GM12875 (cell line): ENCODE data around the gene AZIN2.

Experiments
- H3K4me3 ChIP-seq: one replicate; pipeline ENCODE4 v1.5.1; 2011; ENCODE audit warnings: low read depth, low read length, control low read depth
- CTCF ChIP-seq: IDR thresholded peaks from 2 replicates; pipeline ENCODE4 v1.5.1; 2011; ENCODE audit warnings: low read depth, mild to moderate bottlenecking, control low read depth, inconsistent platforms, low read length, moderate library complexity, borderline replicate concordance; ENCODE audit not compliant: insufficient read depth

Gene AZIN2

GRCh38 chr1:33047839-33048305 is 33.1 kb upstream of the AZIN2 start:
- no peak overlapping the region for H3K4me3 ChIP-seq
- no peak for TF ChIP-seq CTCF

- no peak overlapping the region for H3K4me3 ChIP-seq
- no peak for TF ChIP-seq CTCF
These were observed 32.5 kb upstream of the AZIN2 start for GRCh38 chr1:33048426-33048825.

GRCh38 chr1:33049371-33049770 is 31.6 kb upstream of the AZIN2 start:
- H3K4me3 ChIP-seq: no peak overlapping the region
- TF ChIP-seq CTCF: no peak

GRCh38 chr1:33050221-33051076 is 30.5 kb upstream of the AZIN2 start:
- H3K4me3 ChIP-seq: no peak overlapping the region
- no peak for TF ChIP-seq CTCF

- H3K4me3 ChIP-seq: no peak overlapping the region
- TF ChIP-seq CTCF: peak; percentile 73
These were observed 25.5 kb upstream of the AZIN2 start for GRCh38 chr1:33055210-33056008.

GRCh38 chr1:33056426-33056825 is 24.5 kb upstream of the AZIN2 start:
- TF ChIP-seq CTCF: no peak
- no peak overlapping the region for H3K4me3 ChIP-seq

GRCh38 chr1:33057095-33057494 is 23.9 kb upstream of the AZIN2 start:
- no peak overlapping the region for H3K4me3 ChIP-seq
- no peak for TF ChIP-seq CTCF
